DMS79 treated with DMSO at 0.1 percent for 48 hours (cell line): ENCODE measurements around the gene MEI4.

Source experiments
- DNase-seq: peaks from one replicate; lab custom pipeline; 2025; lab: John Stamatoyannopoulos, UW

The MEI4 gene

GRCh38 chr6:77965449-77965848, 312.6 kb downstream of the MEI4 start:
- no peak for DNase-seq

- DNase-seq = no peak
Measured at GRCh38 chr6:77972334-77972733, 319.5 kb downstream of the MEI4 start.
